Effector CD4-positive, alpha-beta T cell (primary cell): ENCODE measurements around the gene SMYD3.

Experiments used
- DNase-seq: peaks from one replicate; pipeline ENCODE4 v3.0.0-alpha.2; 2020

The SMYD3 gene

DNA sequence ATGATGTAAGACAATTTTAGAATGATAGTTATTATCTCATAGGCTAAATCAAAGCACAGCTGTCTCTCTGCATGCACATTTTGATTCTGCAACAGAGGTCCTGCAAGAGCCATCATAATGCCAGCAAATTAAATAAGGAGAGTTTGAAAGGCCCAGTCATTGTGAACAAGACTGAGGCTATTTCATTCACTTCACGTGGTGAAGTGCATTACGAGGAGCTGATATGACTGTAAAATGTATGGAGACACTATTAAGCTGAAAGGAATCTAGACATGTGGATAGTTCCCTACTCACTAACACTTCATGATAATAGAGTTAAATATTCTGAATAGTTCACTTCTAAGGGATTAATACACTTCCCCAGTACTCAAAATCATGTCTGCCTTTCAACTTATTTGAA lies 299.0 kb downstream of the SMYD3 start:
- no peak for DNase-seq

DNA sequence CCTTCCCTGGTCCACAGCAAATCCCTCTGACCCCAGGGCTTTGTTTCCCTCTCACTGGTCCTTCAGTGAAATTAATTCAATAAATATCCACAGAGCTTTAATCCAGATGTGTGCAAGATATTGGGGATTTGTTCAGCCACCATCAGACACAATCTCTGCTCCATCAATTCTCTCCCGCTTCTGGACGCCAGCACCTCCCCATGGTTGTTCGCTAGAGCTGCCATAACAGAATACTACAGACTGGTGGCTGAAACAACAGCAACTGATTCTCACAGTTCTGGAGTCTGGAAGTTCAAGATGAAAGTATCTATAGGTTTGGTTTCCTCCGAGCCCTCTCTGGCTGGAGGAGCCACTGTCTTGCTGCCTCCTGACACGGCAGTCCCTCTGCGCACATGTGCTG lies 303.9 kb downstream of the SMYD3 start:
- no peak for DNase-seq

- DNase-seq = no peak
These were observed 306.3 kb downstream of the SMYD3 start for GRCh38 chr1:246200738-246201137.

GRCh38 chr1:246200225-246200624 lies 306.9 kb downstream of the SMYD3 start:
- DNase-seq = no peak

DNA sequence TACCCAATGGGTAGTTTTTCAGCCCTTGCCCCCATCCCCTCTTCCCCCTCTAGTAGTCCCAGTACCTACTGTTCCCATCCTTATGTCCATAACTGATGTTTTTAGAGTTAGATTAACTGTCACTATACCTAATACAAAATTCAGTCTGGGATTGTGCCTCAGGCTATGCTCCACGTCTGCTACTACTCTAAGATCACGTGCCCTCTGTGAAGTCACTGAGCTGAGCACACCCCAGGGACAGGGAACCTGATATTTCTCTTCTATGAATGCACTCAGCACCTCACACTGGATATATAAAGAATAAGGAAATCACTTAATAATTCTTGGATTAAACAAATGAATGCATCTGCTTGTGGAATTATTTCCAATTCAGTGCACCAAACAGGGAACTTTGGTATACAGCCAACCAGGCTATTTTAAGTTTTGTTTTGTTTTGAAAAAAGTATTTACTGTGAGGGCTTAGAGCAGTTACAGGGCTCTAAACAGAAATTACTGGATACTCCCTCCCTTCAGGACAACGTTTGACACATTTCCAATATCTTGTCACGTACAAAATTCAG lies 307.9 kb downstream of the SMYD3 start:
- DNase-seq = no peak

DNA sequence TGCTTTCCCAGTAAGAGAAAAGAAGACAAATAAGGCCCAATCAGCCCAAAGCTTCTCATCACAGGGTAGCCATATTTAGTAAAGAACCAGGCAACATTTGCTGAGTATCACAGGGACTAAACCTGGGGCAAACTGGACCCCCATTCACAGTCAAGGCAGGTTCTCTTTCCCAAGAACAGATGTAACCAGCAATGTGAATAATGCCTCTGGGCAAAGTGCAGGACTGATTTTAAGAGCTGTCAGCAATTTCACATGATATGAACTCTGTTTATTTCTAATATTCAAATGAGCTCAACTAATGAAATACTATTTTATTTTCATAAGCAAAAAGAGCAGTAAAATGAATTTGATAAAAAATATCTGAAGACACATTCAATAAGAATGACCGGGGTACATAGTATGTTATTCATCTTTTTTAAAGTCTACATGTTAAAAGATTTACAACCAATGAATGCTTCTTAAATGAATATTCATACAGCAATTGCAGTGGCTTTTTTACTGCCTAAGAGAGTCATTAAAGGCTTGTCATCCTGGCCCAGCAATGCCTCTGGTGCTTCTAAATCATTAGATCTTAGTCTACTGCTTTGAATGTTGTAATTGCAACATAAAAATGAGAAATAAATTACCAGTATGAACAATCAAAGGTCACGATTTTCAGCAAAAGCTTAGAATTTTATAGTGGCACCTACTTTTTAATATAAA lies 308.8 kb downstream of the SMYD3 start:
- no peak for DNase-seq

DNA sequence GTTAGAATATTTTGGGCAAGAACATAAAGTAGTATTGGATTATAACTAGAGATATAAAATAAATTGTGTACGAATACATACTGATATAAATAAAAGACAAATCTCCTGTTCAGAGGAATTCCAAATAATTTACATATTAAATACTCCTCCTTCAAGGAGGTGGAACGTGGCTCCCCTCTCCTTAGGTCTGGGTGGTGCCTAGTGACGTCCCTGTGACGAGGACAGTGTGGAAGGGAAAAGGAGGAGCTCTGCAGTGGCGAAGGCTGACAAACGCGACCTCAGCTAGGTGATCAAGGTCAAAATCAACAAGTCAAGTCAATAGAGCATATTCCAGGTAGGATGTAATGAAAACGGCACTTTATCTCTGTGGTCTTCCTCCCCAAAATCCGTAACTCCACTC lies 310.0 kb downstream of the SMYD3 start:
- no peak for DNase-seq

GRCh38 chr1:246195296-246195695 lies 311.8 kb downstream of the SMYD3 start:
- DNase-seq = no peak

- DNase-seq = no peak
These were observed 313.5 kb downstream of the SMYD3 start for GRCh38 chr1:246193537-246193936.

DNA sequence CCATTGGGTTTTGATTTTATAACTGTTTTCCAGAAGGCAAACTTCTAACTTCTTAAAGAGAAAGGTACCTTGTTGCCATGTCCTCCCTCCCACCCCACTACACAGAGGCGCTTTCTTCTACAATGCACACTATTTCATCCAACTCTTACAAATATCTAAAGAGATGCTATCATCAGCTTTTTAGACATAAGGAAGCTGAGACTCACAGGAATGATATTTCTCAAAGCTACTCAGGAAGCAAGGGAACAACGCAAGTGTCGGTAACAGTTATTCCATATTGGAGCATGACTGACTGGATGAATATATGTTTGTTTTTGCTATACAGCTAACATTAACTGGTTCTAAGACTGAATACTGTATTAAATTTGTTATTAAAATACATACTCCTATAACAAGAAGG lies 318.0 kb downstream of the SMYD3 start:
- no peak for DNase-seq

DNA sequence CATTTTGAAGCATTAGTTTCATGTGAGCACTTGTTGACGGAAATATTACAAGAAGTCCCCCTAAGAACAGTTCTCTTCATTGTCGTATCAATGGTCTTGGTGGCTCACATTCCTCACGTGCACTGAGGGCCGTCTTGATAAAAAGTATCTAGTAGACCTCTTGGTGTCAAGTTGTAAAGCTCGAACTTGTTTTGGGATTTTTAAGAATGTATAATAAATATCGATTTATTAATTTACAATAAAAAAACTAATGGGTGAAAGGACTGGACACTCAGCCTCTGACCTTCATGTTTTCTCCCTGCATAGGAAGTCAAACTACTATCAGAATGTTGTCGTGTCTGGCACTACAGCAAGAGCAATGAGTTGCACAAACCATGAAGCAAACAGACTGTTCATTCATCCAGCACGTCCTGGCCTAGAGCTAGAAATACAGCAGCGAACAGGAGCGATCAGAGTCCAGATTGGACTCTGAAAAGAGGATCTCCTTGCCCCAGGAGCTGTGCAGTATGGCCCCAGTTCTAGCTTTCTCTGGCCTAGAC lies 319.2 kb downstream of the SMYD3 start:
- DNase-seq = no peak

- DNase-seq = no peak
These were observed 322.6 kb downstream of the SMYD3 start for GRCh38 chr1:246184503-246184902.

DNA sequence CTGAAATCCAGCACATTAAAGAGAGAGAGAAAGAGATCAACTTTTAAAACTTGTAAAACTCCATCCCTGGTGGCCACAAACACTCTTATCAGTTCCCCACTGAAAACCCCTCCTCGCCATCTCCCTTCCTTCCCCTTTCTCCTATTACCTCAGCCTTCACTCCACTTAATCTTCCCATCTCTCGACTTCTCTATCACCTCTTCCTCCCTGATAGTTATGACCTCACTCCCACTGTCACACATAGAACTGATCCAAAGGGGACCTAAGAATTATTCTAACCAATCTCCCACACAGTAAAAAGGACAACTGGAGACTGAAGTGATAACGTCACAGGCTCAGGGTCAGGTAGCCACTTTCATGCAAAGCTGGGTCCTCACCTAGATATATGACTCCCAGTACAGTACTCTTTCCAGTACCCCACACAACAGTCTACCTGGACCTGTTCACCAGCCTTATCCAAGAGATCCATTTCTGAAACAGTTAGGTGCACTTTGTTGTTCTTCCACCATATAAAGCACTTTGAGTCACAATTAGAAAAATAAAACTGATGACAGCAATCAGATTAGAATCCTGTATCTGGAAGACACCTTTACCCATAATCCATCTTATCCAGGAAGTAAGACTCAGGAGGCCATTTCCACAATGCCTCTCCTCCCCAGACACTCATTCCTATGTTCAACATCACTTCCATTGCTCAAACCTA lies 324.8 kb downstream of the SMYD3 start:
- no peak for DNase-seq

GRCh38 chr1:246181241-246181640 lies 325.8 kb downstream of the SMYD3 start:
- DNase-seq = no peak

DNA sequence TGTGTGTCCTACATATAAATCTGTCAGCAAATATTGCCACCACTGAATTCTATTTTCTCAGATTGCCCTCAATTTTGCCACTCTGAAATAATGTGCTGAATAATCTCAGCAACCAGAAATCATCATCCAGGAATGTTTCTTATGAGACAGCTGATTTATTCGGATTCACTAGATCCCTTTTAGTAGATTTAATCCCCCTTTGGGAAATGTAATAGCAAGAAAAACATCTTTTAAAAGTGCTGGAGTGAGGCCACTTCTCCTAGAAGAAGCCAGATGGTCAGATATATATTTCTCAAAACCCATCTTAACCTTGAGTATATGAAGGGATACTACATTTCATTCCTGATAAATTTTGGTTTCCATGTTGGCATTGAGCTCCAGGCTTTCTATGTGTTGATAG lies 327.7 kb downstream of the SMYD3 start:
- no peak for DNase-seq

GRCh38 chr1:246178717-246179311 lies 328.3 kb downstream of the SMYD3 start:
- DNase-seq = no peak

DNA sequence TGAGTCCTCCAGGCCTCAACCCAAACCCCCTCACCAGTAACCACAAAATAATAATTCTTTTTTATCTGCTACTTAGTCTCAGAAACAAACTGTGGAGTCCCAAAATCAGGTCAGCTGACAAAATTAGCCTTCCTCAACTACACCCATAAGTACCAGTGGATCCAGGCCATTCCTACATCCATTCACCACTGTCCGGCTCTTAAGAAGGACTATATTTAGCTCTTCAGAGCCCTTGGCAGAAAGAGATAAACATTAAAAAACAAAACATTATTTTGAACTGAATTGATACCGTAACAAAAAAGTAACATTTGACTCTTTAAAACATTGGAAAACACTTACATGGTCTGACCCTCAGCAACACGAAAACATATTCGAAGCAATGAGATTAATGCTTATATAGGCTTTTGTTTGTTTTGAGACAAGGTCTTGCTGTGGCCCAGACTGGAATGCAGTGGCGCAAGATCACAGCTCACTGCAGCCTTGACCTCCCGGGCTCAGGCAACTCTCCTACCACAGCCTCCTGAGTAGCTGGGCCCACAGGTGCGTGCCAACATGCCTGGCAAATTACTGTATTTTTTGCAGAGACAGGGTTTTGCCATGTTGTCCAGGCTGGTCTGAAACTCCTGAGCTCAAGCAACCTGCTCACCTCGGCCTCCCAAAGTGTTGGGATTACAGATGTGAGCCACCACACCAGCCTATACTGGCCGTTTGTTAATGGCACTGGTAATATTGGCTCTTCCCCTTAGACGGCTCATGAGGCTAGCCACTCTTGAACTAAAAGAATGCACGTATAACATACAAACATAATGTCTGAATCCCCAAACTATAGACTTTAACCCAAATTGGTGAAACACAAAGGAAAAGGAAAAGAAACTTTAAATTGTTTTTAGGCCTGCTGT lies 330.7 kb downstream of the SMYD3 start:
- DNase-seq = no peak

GRCh38 chr1:246170574-246171261 lies 336.4 kb downstream of the SMYD3 start:
- no peak for DNase-seq

GRCh38 chr1:246169486-246169885 lies 337.6 kb downstream of the SMYD3 start:
- DNase-seq = no peak

DNA sequence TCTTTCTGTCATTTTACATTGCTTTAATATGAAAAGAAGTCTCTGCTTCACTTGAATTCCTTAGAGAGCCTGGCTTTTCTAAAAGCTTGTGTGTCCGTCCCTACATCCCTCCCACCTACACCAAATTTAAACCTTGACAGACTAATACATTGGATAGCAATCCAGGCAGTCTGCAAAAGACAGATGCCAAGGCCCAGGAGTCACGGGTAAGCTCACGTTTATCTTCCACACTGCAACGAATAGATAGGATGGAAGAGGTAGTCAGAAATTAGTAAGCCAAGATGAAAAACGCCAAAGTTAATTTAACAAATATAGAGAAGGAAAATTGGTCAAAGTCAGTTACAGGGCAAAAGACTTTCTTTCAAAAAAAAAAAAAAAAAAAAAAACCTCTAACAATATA lies 338.1 kb downstream of the SMYD3 start:
- DNase-seq = no peak

- no peak for DNase-seq
These were observed 340.2 kb downstream of the SMYD3 start for GRCh38 chr1:246166841-246167240.
